ENCODE results near the gene ELL3. TPM values are rescaled to one million over a fixed set of nuclear protein-coding genes. Genes with fewer than 3 reads are reported as not detected.
"Not testable (repeated sequence)": the region's sequence is repeated elsewhere in the genome, so short reads cannot be mapped to it uniquely, and the experiment has no call there.

ELL3 gene
- polyA plus RNA-seq, 3 donors = 3.1 to 3.2 (median 3.2) TPM

- DNase-seq = not testable (repeated sequence)
Observed at GRCh38 chr15:43728053-43728725, 48.6 kb downstream of the ELL3 start.

GRCh38 chr15:43726306-43726705, 50.5 kb downstream of the ELL3 start:
- not testable (repeated sequence) for DNase-seq

- DNase-seq = no peak
Observed at GRCh38 chr15:43723151-43723550, 53.6 kb downstream of the ELL3 start.

Other genes starting within 250 kb of the ELL3 start
- gene PPIP5K1, start 186.8 kb downstream of the ELL3 start, polyA plus RNA-seq (ENCODE audit: insufficient read length in 3 of 3) = 10 to 100 TPM; 21.1 to 41.8 (median 36.1) TPM
- gene CKMT1B, start 182.9 kb downstream of the ELL3 start, polyA plus RNA-seq (ENCODE audit: insufficient read length in 3 of 3) = 1 to 10 TPM; 2.2 to 3.4 (median 3.2) TPM
- gene STRC, start 158.2 kb downstream of the ELL3 start, polyA plus RNA-seq (ENCODE audit: insufficient read length in 3 of 3) = 1 to 10 TPM in 2 of 3 donors, under 1 TPM in 1; 0.63 to 1.8 (median 1.2) TPM
- 10 to 100 TPM in 1 of 3 donors, 1 to 10 TPM in 2; 3.3 to 13.3 (median 9.4) TPM for gene CATSPER2, start 128.1 kb downstream of the ELL3 start, polyA plus RNA-seq (ENCODE audit: insufficient read length in 3 of 3)
- 1 to 10 TPM; 2.6 to 3.5 (median 3.3) TPM for gene CKMT1A, start 83.1 kb downstream of the ELL3 start, polyA plus RNA-seq (ENCODE audit: insufficient read length in 3 of 3)
- 100 to 1,000 TPM; 489 to 632 (median 518) TPM for gene PDIA3, start 30.5 kb downstream of the ELL3 start, polyA plus RNA-seq (ENCODE audit: insufficient read length in 3 of 3)
- 100 to 1,000 TPM; 586 to 760 (median 676) TPM for gene SERF2, start 15.4 kb upstream of the ELL3 start, polyA plus RNA-seq (ENCODE audit: insufficient read length in 3 of 3)
- gene SERINC4, start 23.3 kb upstream of the ELL3 start, polyA plus RNA-seq (ENCODE audit: insufficient read length in 3 of 3) = under 1 TPM in 2 of 3 donors, not detected in 1; 0.25 to 0.47 TPM
- 10 to 100 TPM; 12.9 to 21.1 (median 13.3) TPM for gene HYPK, start 23.6 kb upstream of the ELL3 start, polyA plus RNA-seq (ENCODE audit: insufficient read length in 3 of 3)
- 10 to 100 TPM; 58.3 to 74.3 (median 71.1) TPM for gene MFAP1, start 47.7 kb upstream of the ELL3 start, polyA plus RNA-seq (ENCODE audit: insufficient read length in 3 of 3)
- gene WDR76, start 50.0 kb upstream of the ELL3 start, polyA plus RNA-seq (ENCODE audit: insufficient read length in 3 of 3) = 10 to 100 TPM; 12.6 to 14.0 (median 13.9) TPM